Motor neuron (in vitro differentiated cells): ENCODE results near the gene VIT. TPM values are rescaled to one million over a fixed set of nuclear protein-coding genes. Genes with fewer than 3 reads are reported as not detected.
"Not testable (repeated sequence)": the region's sequence is repeated elsewhere in the genome, so short reads cannot be mapped to it uniquely, and the experiment has no call there.

Source experiments
- ATAC-seq, 8 experiments: fragments of 200-7000 bp; cut with Tn5 transposase; replicated peaks in 6 of 8; 2 replicates each; pipeline ENCODE4 v1.8.0; 2021; ENCODE audit warnings: mild to moderate bottlenecking in 8 of 8, moderate library complexity in 8 of 8
- H3K27ac ChIP-seq, 2 donors: fragments of 250-450 bp; sonication (Bioruptor Pico); 2 replicates each; pipeline ENCODE4 v1.9.0; 2021; ENCODE audit warnings: antibody characterized with exemption in 2 of 2, mild to moderate bottlenecking in 2 of 2, moderate library complexity in 1 of 2
- H3K4me1 ChIP-seq, 2 donors: fragments of 250-450 bp; sonication (Bioruptor Pico); replicated peaks in 1 of 2; 2 replicates each; pipeline ENCODE4 v1.6.1; 2021; ENCODE audit warnings: antibody characterized with exemption in 2 of 2, mild to moderate bottlenecking in 2 of 2, moderate library complexity in 1 of 2
- H3K4me3 ChIP-seq, 5 donors: fragments of 250-450 bp; sonication (Bioruptor Pico); 2 replicates each; pipeline ENCODE4 v1.9.0; 2021; ENCODE audit warnings: antibody characterized with exemption in 5 of 5, mild to moderate bottlenecking in 5 of 5, moderate library complexity in 4 of 5
- WGBS, 10 experiments: fragments of 450-650 bp; shearing (Covaris generic); methylation state at CpG; one replicate each; pipeline ENCODE4 v1.0.0; 2022; 5-methylcytosine and 5-hydroxymethylcytosine counted together
- in situ Hi-C, 9 experiments: fragments of 400-800 bp; cut with MboI; loops; one replicate each; pipeline ENCODE4 v1.15.0; 2021; ENCODE audit warnings: low sequenced_read_pairs in 9 of 9, low pct_unique_long_range_greater_than_20kb in 2 of 9; ENCODE audit not compliant: unreplicated experiment in 9 of 9
- total RNA-seq, 8 experiments: library from RNA; unstranded; fragments of 300-600 nt; gene quantifications; 2 replicates each; pipeline versions ENCODE4 v1.2.3 to v1.2.4, GENCODE V29; 2022

VIT gene
- total RNA-seq, 8 experiments from 2014 or later, result 0.09 to 0.71 (median 0.28) TPM; not detected in 5

DNA sequence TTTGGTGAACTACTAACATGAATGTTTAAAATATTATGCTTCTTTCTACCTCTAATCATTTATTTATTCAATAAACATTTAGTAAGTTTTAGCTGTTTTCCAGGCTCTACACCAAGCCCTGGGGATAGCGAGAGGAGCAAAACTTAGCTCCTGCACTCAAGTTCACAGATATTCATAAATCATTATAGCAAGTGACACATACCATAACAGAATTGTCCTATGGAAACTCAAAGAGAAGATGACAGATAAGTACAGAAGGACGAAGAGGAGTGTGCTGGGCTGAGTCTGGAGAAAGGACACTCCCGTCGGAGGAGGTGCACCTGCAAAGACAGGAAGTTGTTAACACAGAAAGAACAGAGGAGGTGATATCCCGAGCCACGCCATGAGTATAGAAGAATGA, 13.9 kb upstream of the VIT start:
- in situ Hi-C loops, result no loop called here
- no peak overlapping the region for H3K4me3 ChIP-seq
- 48 to 95% (median 64%) methylated on average over 2 to 6 of the region's 6 CpGs; no CpG with 5 or more reads in 1 of the 10 experiments for WGBS, 10 experiments
- no peak overlapping the region for H3K27ac ChIP-seq
- no peaks in the 10 kb centered on the region for H3K4me1 ChIP-seq
- no peak for ATAC-seq

DNA sequence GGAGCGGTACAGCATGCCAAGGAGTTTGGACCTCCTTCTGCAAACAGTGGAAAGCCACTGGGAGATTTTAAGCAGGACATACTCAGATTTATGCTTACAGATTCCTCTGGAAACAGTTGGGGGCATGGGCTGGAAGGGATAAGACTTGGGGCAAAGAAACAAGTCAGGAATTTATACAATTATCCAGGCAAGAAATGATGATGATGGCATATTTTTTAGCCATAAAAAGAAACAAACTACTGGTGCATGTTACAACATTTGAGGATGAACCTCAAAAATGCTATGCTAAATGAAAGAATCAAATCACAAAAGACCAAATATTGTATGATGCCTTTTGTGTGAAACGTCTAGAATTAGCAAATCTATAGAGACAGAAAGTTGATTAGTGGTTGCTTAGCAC, 13.5 kb upstream of the VIT start:
- WGBS, 10 experiments, result 0 to 67% (median 42%) methylated on average over 1 to 2 of the region's 2 CpGs
- no peak overlapping the region for H3K27ac ChIP-seq
- in situ Hi-C loops, result no loop called here
- H3K4me3 ChIP-seq, result no peak overlapping the region
- H3K4me1 ChIP-seq, result no peaks in the 10 kb centered on the region
- no peak for ATAC-seq

DNA sequence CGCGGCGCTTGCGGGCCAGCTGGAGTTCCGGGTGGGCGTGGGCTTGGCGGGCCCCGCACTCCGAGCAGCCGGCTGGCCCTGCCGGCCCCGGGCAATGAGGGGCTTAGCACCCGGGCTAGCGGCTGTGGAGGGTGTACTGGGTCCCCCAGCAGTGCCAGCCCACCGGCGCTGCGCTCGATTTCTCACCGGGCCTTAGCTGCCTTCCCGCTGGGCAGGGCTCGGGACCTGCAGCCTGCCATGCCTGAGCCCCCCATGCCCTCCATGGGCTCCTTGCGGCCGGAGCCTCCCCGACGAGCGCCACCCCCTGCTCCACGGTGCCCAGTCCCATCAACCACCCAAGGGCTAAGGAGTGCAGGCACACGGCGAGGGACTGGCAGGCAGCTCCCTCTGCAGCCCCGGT, 8.2 kb upstream of the VIT start:
- H3K4me3 ChIP-seq, H3K27ac ChIP-seq, ATAC-seq, in situ Hi-C loops, H3K4me1 ChIP-seq: not testable (repeated sequence)
- WGBS, 10 experiments, result no CpG with 5 or more reads among the region's 30 CpGs

DNA sequence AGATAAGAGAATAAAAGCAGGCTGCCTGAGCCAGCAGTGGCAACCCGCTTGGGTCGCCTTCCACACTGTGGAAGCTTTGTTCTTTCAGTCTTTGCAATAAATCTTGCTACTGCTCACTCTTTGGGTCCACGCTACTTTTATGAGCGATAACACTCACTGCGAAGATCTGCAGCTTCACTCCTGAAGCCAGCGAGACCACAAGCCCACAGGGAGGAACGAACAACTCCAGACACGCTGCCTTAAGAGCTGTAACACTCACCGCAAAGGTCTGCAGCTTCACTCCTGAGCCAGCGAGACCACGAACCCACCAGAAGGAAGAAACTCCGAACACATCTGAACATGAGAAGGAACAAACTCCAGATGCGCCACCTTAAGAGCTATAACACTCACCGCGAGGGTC, 7.5 kb upstream of the VIT start:
- H3K4me1 ChIP-seq, H3K27ac ChIP-seq, ATAC-seq, in situ Hi-C loops, H3K4me3 ChIP-seq: not testable (repeated sequence)
- 82 to 92% (median 89%) methylated on average over 3 to 4 of the region's 15 CpGs; no CpG with 5 or more reads in 5 of the 10 experiments for WGBS, 10 experiments

DNA sequence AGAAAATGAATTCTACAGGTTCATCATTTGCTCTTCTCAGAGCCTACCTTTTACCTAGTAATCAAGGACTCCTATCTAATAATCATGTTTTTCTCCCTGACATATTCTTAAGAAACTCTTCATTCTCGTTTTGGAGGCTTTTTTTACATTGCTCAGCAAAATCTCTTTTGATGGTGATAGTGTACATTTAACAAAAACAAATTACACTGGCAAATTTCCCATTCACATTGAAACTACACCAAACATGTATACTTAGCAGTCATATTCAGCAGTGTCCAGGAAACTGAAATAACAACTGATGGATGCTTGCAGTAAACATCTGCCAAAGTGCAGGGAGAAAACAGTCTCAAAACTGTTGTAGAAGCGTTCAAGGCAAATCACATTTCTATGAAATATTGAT, 4.4 kb upstream of the VIT start:
- H3K27ac ChIP-seq, result no peak overlapping the region
- no peak for ATAC-seq
- no peak overlapping the region for H3K4me3 ChIP-seq
- in situ Hi-C loops, result no loop called here
- H3K4me1 ChIP-seq, result no peaks in the 10 kb centered on the region
- 17 to 100% (median 54%) methylated on average over 1 to 2 of the region's 2 CpGs; no CpG with 5 or more reads in 2 of the 10 experiments for WGBS, 10 experiments

DNA sequence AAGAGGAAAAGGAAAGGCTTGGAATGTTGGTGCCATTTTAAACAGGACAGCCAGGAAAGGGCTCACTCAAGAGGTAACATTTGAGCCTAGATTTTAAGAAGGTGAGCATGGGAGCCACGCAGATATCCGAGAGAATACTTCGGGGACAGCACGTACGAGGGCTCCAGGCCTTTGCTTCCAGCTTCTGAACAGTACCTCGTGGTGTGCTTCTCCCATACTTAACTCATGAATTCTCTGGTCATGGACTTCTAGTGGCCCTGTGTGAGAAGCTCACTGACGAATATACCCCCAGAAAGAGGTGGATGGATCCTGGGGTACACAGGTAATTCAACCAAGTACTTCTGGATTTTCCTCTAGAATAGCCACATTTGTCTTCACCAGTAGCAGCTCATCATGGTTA, 2.7 kb upstream of the VIT start:
- Histone ChIP-seq H3K4me3 (no peak overlapping the region), H3K27ac (no peak overlapping the region), H3K4me1 (no peaks in the 10 kb centered on the region)
- in situ Hi-C loops, result no loop called here
- no peak for ATAC-seq
- WGBS, 10 experiments, result 30 to 97% (median 83%) methylated on average over 1 to 7 of the region's 7 CpGs; no CpG with 5 or more reads in 1 of the 10 experiments

DNA sequence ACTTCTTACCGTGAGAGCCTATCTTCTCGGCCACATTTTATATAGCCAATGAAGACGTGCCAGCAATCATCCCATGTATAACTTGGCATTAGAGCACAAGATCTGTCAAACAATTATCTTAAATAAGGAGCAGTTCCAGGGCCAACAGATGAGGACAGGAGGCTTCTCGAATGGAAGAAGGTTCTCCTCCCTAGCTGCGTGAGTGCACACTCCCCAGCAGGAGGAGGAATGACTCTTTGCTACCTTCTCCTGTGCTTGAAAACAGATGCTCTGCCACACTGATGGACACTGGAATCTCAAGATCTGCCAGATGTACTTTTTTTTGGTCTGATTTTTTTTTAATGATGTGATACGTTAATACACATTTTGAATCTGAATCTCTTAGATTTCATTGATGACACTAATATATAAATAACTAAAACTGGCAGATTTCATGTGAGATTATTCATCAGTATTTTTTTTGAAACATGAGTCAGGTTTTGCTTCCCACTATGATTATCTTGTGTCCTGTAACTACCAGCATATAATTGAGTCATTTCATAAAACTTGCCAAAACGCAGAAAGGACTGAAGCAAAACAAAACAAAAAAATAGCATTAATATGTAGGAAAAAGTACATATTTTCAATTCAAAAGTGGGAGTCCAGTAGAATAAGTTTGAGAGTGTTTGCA, 626 bp upstream of the VIT start:
- H3K27ac ChIP-seq, result no peak overlapping the region
- 20 to 100% (median 79%) methylated on average over 1 to 7 of the region's 7 CpGs; no CpG with 5 or more reads in 1 of the 10 experiments for WGBS, 10 experiments
- H3K4me3 ChIP-seq, result no peak overlapping the region
- H3K4me1 ChIP-seq, result no peaks in the 10 kb centered on the region
- in situ Hi-C loops, result no loop called here
- ATAC-seq, result peak in 3 of 8 experiments; percentile 78 to 98 (median 98)

DNA sequence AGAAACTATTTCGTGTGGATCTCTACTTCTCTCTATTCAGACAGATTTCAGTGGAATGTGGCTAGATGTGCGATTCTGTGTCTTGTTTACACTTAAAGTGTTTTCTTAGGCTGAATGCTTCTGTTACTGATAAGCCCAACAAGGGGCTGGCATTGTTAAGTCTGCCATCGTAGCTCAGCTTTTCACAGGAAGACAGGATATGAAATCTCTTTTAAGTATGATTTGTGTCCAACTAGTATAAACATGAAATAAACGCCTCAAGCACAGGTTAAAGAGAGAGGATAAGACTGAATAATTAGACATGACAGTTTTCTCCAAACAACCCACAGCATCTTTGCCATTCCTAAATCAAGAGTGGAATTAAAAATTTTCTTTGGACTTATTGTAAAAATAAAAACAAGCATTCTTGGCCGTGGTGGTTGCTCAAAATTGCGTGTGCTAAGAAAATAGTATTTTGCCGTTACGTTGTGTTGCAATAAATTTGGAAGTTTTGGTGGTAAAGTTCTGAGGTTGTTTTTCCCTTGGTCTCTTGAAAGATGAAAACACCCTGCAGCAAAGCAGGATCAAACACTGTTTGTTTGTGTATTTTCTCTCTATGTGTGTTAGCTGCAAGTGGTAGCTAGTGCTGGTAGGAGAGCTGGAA, 1.0 kb downstream of the VIT start:
- in situ Hi-C loops, result no loop called here
- Histone ChIP-seq H3K4me3 (no peak overlapping the region), H3K4me1 (no peaks in the 10 kb centered on the region), H3K27ac (no peak overlapping the region)
- ATAC-seq, result no peak
- 13 to 95% (median 71%) methylated on average over 1 to 8 of the region's 8 CpGs for WGBS, 10 experiments

DNA sequence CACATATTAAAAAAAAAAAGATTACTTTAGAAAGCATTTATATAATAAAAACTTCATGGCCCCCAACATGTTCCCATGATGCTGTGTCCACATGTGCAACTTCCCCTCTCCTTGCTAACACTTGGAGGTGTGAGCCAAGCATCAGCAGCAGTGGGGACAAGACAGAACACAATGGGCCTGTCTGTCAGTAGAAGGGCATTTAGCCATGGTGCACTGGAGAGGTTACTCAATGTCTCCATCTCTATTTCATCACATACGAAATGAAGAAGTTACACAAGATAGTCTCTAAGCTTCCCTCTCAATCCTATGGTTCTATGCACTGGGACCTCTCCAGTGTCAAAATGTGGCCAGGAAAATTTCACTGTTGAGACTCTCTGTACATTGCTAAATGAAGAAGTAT, 2.5 kb downstream of the VIT start:
- in situ Hi-C loops, result no loop called here
- Histone ChIP-seq H3K4me3 (no peak overlapping the region), H3K4me1 (no peaks in the 10 kb centered on the region), H3K27ac (no peak overlapping the region)
- 0 to 86% (median 50%) methylated on average over 1 of the region's 1 CpG; no CpG with 5 or more reads in 7 of the 10 experiments for WGBS, 10 experiments
- no peak for ATAC-seq

DNA sequence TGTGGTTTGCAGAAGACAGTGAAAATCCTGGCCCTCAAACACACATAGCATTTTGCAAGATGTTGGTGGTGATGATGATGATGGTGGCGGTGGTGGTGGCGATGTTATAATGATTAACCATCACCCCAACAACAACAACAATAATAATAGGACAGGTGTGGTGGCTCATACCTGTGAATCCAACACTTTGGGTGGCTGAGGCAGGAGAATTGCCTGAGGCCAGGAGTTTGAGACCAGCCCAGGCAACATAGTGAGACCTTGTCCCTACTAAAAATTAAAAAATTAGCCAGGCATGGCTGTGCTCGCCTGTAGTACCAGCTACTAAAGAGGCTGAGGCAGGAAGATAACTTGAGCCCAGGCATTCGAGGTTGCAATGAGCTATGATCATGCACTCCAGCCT, 3.8 kb downstream of the VIT start:
- no peaks in the 10 kb centered on the region for H3K4me1 ChIP-seq
- in situ Hi-C loops, result no loop called here
- no peak overlapping the region for H3K4me3 ChIP-seq
- 35 to 100% (median 80%) methylated on average over 1 to 4 of the region's 4 CpGs; no CpG with 5 or more reads in 2 of the 10 experiments for WGBS, 10 experiments
- ATAC-seq, result no peak
- no peak overlapping the region for H3K27ac ChIP-seq

DNA sequence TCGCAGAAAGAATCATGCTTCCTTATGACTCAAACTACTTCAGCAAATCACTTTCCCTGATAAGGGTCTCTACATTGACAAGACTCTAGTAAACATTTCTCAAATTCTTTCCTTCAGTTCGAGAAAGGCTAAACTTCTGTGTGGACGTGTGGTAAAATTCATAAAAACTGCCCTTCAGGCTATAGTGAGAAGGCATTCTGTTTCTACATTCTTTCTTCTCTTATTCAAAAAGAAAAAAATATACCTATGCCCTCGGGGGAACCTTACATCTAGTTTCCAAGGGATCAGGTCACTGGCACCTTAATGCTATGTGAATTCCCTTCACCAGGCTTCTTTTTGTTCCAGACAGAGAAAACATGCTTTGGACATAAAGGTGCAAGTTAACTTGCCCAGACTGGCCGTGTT, 4.9 kb downstream of the VIT start:
- H3K4me1 ChIP-seq, result no peaks in the 10 kb centered on the region
- in situ Hi-C loops, result no loop called here
- no peak overlapping the region for H3K4me3 ChIP-seq
- peak in 2 of 8 experiments; percentile 16 to 64 for ATAC-seq
- WGBS, 10 experiments, result 32 to 86% (median 67%) methylated on average over 1 to 5 of the region's 5 CpGs
- no peak overlapping the region for H3K27ac ChIP-seq

DNA sequence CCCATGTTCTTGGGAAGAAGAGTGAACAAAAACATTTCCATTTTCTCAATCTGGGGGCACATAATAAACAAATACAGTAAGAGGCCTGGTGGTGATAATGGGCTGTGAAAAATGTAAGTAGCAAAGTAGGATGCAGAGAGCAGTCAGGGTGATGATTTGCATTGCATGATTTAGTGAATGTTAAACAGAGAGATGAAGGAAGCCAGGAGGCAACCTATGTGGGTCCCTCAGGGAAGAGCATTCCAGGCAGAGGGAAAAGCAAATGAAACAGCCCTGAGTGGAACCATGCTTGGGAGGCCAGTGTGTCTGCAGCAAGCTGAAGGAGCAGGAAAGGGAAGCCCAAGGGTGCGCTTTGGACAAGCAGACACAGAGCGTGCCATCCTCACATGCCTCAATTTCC, 5.4 kb downstream of the VIT start:
- 40 to 100% (median 54%) methylated on average over 1 to 2 of the region's 2 CpGs; no CpG with 5 or more reads in 4 of the 10 experiments for WGBS, 10 experiments
- Histone ChIP-seq H3K4me1 (no peaks in the 10 kb centered on the region), H3K4me3 (no peak overlapping the region), H3K27ac (no peak overlapping the region)
- ATAC-seq, result peak in 3 of 8 experiments; percentile 8 to 80 (median 38)
- in situ Hi-C loops, result no loop called here

DNA sequence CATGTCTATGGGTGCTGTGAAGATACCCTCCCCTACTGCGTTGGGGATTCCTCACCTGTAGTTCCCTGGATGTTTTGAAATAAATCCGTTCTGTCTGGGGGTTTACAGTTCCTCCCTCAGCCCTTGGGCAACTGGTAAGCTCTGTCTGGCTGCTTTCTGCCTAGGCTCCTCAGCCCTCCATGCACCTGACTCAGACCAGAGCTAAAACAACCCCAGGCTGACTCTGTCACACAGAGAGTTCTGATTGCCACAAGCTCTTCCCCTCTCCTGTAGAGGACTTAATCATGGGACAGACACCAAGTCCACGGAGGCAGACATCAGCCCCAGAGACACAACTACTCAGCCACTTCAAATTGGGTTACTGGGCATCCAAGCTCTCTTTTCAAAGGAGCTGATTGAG, 6.3 kb downstream of the VIT start:
- no peak overlapping the region for H3K4me3 ChIP-seq
- in situ Hi-C loops, result no loop called here
- H3K4me1 ChIP-seq, result no peaks in the 10 kb centered on the region
- no peak for ATAC-seq
- no peak overlapping the region for H3K27ac ChIP-seq
- WGBS, 10 experiments, result 60 to 89% (median 71%) methylated on average over 1 to 2 of the region's 3 CpGs; no CpG with 5 or more reads in 6 of the 10 experiments
